Colonic mucosa (tissue), 4 donors: ENCODE measurements around the gene TSNAX. TPM values are rescaled to one million over a fixed set of nuclear protein-coding genes. Genes with fewer than 3 reads are reported as not detected.
"Not testable (repeated sequence)": the region's sequence is repeated elsewhere in the genome, so short reads cannot be mapped to it uniquely, and the experiment has no call there.

Source experiments
- DNase-seq: peaks from one replicate; pipeline ENCODE4 v3.0.0-alpha.2; 2020
- H3K27ac ChIP-seq: fragments of 200-600 bp; one replicate; pipeline ENCODE4 v1.8.0; 2021
- H3K27me3 ChIP-seq: fragments of 200-600 bp; one replicate; pipeline ENCODE4 v1.8.0; 2021
- H3K36me3 ChIP-seq: fragments of 200-600 bp; one replicate; pipeline ENCODE4 v1.8.0; 2021
- H3K4me1 ChIP-seq: fragments of 200-600 bp; one replicate; pipeline ENCODE4 v1.8.0; 2021; ENCODE audit warnings: mild to moderate bottlenecking
- H3K4me3 ChIP-seq: fragments of 200-600 bp; one replicate; pipeline ENCODE4 v1.8.0; 2021
- H3K9ac ChIP-seq, 2 donors: one replicate each; pipeline ENCODE4 v1.7.0; 2013; ENCODE audit warnings: control low read depth in 2 of 2, low read depth in 2 of 2, low read length in 2 of 2
- H3K9me3 ChIP-seq: fragments of 200-600 bp; one replicate; pipeline ENCODE4 v1.8.0; 2021
- CTCF ChIP-seq: fragments of 200-600 bp; IDR thresholded peaks from one replicate; pipeline ENCODE4 v1.8.0; 2022; ENCODE audit warnings: antibody characterized with exemption, mild to moderate bottlenecking
- intact Hi-C: fragments of 100-400 bp; cut with DNase I; formaldehyde crosslinking; loops from one replicate; pipeline ENCODE4 v1.14.1; 2022
- total RNA-seq, 2 donors: library from RNA; stranded (reverse); fragmentation: NEBNext Ultra II Directional in 1 of 2; extraction: Animal tissue kit (Norgen Biotek cat#: 25700) in 1 of 2; gene quantifications; one replicate each; pipeline ENCODE4 v1.2.1, GENCODE V29; 2021
- donor health status: healthy.
- donor health status: DM: no; HTN: no; CAD: no.
- donor health status: DM: no; HTN: no; CAD: no.

Gene TSNAX
- total RNA-seq, 2 donors from 2014 or later: 22.6 to 37.3 TPM

GRCh38 chr1:231563247-231563646 is 34.8 kb downstream of the TSNAX start:
- Histone ChIP-seq H3K27ac (no peak overlapping the region), H3K4me3 (no peak overlapping the region), H3K27me3 (no peaks in the 10 kb centered on the region), H3K9ac (no peak overlapping the region), H3K36me3 (no peaks in the 10 kb centered on the region), H3K4me1 (no peaks in the 10 kb centered on the region), H3K9me3 (no peaks in the 10 kb centered on the region)
- no peak for TF ChIP-seq CTCF
- intact Hi-C loops: no loop called here
- no peak for DNase-seq

GRCh38 chr1:231564373-231564772 is 35.9 kb downstream of the TSNAX start:
- Histone ChIP-seq H3K36me3 (no peaks in the 10 kb centered on the region), H3K9ac (no peak overlapping the region), H3K4me3 (no peak overlapping the region), H3K27ac (no peak overlapping the region), H3K4me1 (no peaks in the 10 kb centered on the region), H3K9me3 (no peaks in the 10 kb centered on the region), H3K27me3 (no peaks in the 10 kb centered on the region)
- intact Hi-C loops: no loop called here
- no peak for DNase-seq
- TF ChIP-seq CTCF: no peak

GRCh38 chr1:231566496-231566895 is 38.0 kb downstream of the TSNAX start:
- H3K9me3 ChIP-seq: no peaks in the 10 kb centered on the region
- H3K4me1 ChIP-seq: no peaks in the 10 kb centered on the region
- H3K4me3 ChIP-seq: no peak overlapping the region
- H3K9ac ChIP-seq: no peak overlapping the region
- H3K36me3 ChIP-seq: no peaks in the 10 kb centered on the region
- intact Hi-C loops: no loop called here
- H3K27me3 ChIP-seq: no peaks in the 10 kb centered on the region
- H3K27ac ChIP-seq: no peak overlapping the region
- TF ChIP-seq CTCF: no peak
- no peak for DNase-seq

- DNase-seq, H3K27me3 ChIP-seq, H3K36me3 ChIP-seq, H3K9me3 ChIP-seq, H3K27ac ChIP-seq, H3K4me1 ChIP-seq, intact Hi-C loops, H3K9ac ChIP-seq, H3K4me3 ChIP-seq: not testable (repeated sequence)
Measured at GRCh38 chr1:231570262-231570661, 41.8 kb downstream of the TSNAX start.

GRCh38 chr1:231571904-231572303 is 43.4 kb downstream of the TSNAX start:
- H3K36me3 ChIP-seq: no peaks in the 10 kb centered on the region
- no peak overlapping the region for H3K9ac ChIP-seq
- H3K4me1 ChIP-seq: no peaks in the 10 kb centered on the region
- intact Hi-C loops: no loop called here
- H3K9me3 ChIP-seq: no peaks in the 10 kb centered on the region
- H3K4me3 ChIP-seq: no peak overlapping the region
- TF ChIP-seq CTCF: no peak
- H3K27ac ChIP-seq: no peak overlapping the region
- H3K27me3 ChIP-seq: no peaks in the 10 kb centered on the region
- DNase-seq: no peak

- TF ChIP-seq CTCF: no peak
- Histone ChIP-seq H3K9me3 (no peaks in the 10 kb centered on the region), H3K9ac (no peak overlapping the region), H3K27me3 (no peaks in the 10 kb centered on the region), H3K36me3 (no peaks in the 10 kb centered on the region), H3K4me1 (no peaks in the 10 kb centered on the region), H3K4me3 (no peak overlapping the region), H3K27ac (no peak overlapping the region)
- intact Hi-C loops: no loop called here
- DNase-seq: no peak
Measured at GRCh38 chr1:231575472-231575871, 47.0 kb downstream of the TSNAX start.
